Measurements from ENCODE around the gene HSD3B1.
"Not testable (repeated sequence)": the region's sequence is repeated elsewhere in the genome, so short reads cannot be mapped to it uniquely, and the experiment has no call there.

HSD3B1 gene

GRCh38 chr1:119553302-119554071 is 46.5 kb downstream of the HSD3B1 start:
- DNase-seq (ENCODE audit: low read depth in 2 of 2), result not testable (repeated sequence)

- DNase-seq (ENCODE audit: low read depth in 2 of 2), result no peak
Observed at GRCh38 chr1:119554183-119554582, 47.2 kb downstream of the HSD3B1 start.

GRCh38 chr1:119556423-119556822 is 49.4 kb downstream of the HSD3B1 start:
- DNase-seq (ENCODE audit: low read depth in 2 of 2), result no peak

GRCh38 chr1:119560402-119560801 is 53.4 kb downstream of the HSD3B1 start:
- not testable (repeated sequence) for DNase-seq (ENCODE audit: low read depth in 2 of 2)

- no peak for DNase-seq (ENCODE audit: low read depth in 2 of 2)
Observed at GRCh38 chr1:119564548-119564947, 57.5 kb downstream of the HSD3B1 start.
